Pancreas (tissue), 10 donors: ENCODE measurements around the gene BCS1L. TPM values are rescaled to one million over a fixed set of nuclear protein-coding genes. Genes with fewer than 3 reads are reported as not detected.
A peak's percentile ranks its signal among the peaks of the same experiment; 100 is the strongest.
"Not testable (repeated sequence)": the region's sequence is repeated elsewhere in the genome, so short reads cannot be mapped to it uniquely, and the experiment has no call there.

Experiments used
- ATAC-seq, 4 donors: fragments of 200-7000 bp; cut with Tn5 transposase; one replicate each; pipeline versions ENCODE4 v1.8.0 to v1.9.1; 2020; ENCODE audit warnings: mild to moderate bottlenecking in 4 of 4, moderate library complexity in 4 of 4
- DNase-seq, 6 donors: peaks; one replicate each; pipeline ENCODE4 v3.0.0-alpha.2; 2020
- FAIRE-seq: peaks from 2 replicates; lab custom pipeline; 2012; peaks lifted over from hg19 to GRCh38; lab: Jason Lieb, UNC
- H3K27ac ChIP-seq, 4 donors: fragments of 200-600 bp; sonication (generic); 1 replicate in 3 of 4; 2 replicates in 1 of 4; pipeline versions ENCODE4 v1.5.0 to v1.8.0; 2020
- H3K27me3 ChIP-seq, 4 donors: fragments of 200-600 bp; one replicate each; pipeline ENCODE4 v1.8.0; 2021
- H3K36me3 ChIP-seq, 3 donors: fragments of 200-600 bp; sonication (generic) in 1 of 3; one replicate each; pipeline versions ENCODE4 v1.5.0 to v1.8.0; 2020 to 2021
- H3K4me1 ChIP-seq, 3 donors: fragments of 200-600 bp; one replicate each; pipeline ENCODE4 v1.8.0; 2021
- H3K4me3 ChIP-seq, 4 donors: fragments of 200-600 bp; sonication (generic) in 2 of 4; one replicate each; pipeline versions ENCODE4 v1.5.0 to v1.8.0; 2020 to 2021
- H3K9me3 ChIP-seq, 4 donors: fragments of 200-600 bp; one replicate each; pipeline ENCODE4 v1.8.0; 2021
- CTCF ChIP-seq, 4 donors: fragments of 200-600 bp; sonication (generic) in 3 of 4; IDR thresholded peaks; one replicate each; pipeline versions ENCODE4 v1.5.0 to v1.8.0; 2021; ENCODE audit warnings: antibody characterized with exemption in 4 of 4
- WGBS, 2 donors: extraction: QIAGEN DNeasy Blood & Tissue Kit; methylation state at CpG; one replicate each; pipeline ENCODE4 v1.1.7; 2013; 5-methylcytosine and 5-hydroxymethylcytosine counted together
- intact Hi-C, 3 donors: fragments of 100-400 bp; cut with DNase I; formaldehyde crosslinking; loops; one replicate each; pipeline versions ENCODE4 v1.11.1 to v1.14.2; 2022
- polyA plus RNA-seq, 2 donors: library from polyadenylated mRNA; stranded (reverse); fragments of 200-250 nt; gene quantifications; one replicate each; pipeline ENCODE4 v1.2.3, GENCODE V29; 2013
- total RNA-seq, 6 donors: library from RNA; stranded (reverse); fragmentation: NEBNext Ultra II Directional in 4 of 6; extraction: Animal tissue kit (Norgen Biotek cat#: 25700) in 4 of 6; gene quantifications; one replicate each; pipeline versions ENCODE4 v1.2.1 to v1.2.4, GENCODE V29; 2021 to 2023
- donor health status: healthy with polysubstance abuse.
- donor health status: DM: no; HTN: no; CAD: no; lungs with moderate emphysema.
- donor health status: DM: no; HTN: no; CAD: no.
- donor health status: control.
- donor health status: control.
- donor health status: Bipolar disorder and iron deficiency.
- donor health status: DM: yes; HTN: yes; CAD: no.
- donor health status: DM: no; HTN: no; CAD: no.
- donor health status: DM: no; HTN: no; CAD: no.
- donor health status: DM: yes; HTN: yes; CAD: no.

The BCS1L gene
- total and polyA plus RNA-seq, 8 donors = 16.3 to 110 (median 27.4) TPM

GRCh38 chr2:218680061-218680460 lies 20.6 kb downstream of the BCS1L start:
- Histone ChIP-seq H3K27me3 (no peaks in the 10 kb centered on the region), H3K4me1 (no peaks in the 10 kb centered on the region), H3K4me3 (no peak overlapping the region), H3K9me3 (no peaks in the 10 kb centered on the region), H3K36me3 (peaks cover 0 to 11% (median 9%) of the 10 kb centered on the region in 3 donors), H3K27ac (no peak overlapping the region)
- intact Hi-C loops = no loop called here
- no peak for ATAC-seq
- no peak for FAIRE-seq
- WGBS, 2 donors = 65 to 77% methylated on average over 3 of the region's 3 CpGs
- no peak for TF ChIP-seq CTCF (IDR thresholded peaks at IDR 0.05)
- no peak for DNase-seq

- DNase-seq (peak in 3 of 6 donors; percentile 37 to 57 (median 44)), ATAC-seq (peak; percentile 89 to 98 (median 94)), FAIRE-seq (peak; percentile 60)
- 23 to 25% methylated on average over 5 of the region's 5 CpGs for WGBS, 2 donors
- peak; percentile 47 to 67 (median 56) for TF ChIP-seq CTCF (IDR thresholded peaks at IDR 0.05)
- H3K4me1 ChIP-seq, H3K4me3 ChIP-seq, H3K9me3 ChIP-seq, H3K27ac ChIP-seq, H3K27me3 ChIP-seq, intact Hi-C loops: not testable (repeated sequence)
- H3K36me3 ChIP-seq = peaks cover 0 to 23% (median 0%) of the 10 kb centered on the region in 3 donors
These were observed 28.0 kb downstream of the BCS1L start for GRCh38 chr2:218687400-218688060.

- intact Hi-C loops = no loop called here
- DNase-seq (no peak), ATAC-seq (no peak), FAIRE-seq (no peak)
- H3K27me3 ChIP-seq = no peaks in the 10 kb centered on the region
- no peak overlapping the region for H3K4me3 ChIP-seq
- H3K36me3 ChIP-seq = peaks cover 0 to 24% (median 0%) of the 10 kb centered on the region in 3 donors
- no peaks in the 10 kb centered on the region for H3K4me1 ChIP-seq
- no peaks in the 10 kb centered on the region for H3K9me3 ChIP-seq
- TF ChIP-seq CTCF (IDR thresholded peaks at IDR 0.05) = no peak
- H3K27ac ChIP-seq = no peak overlapping the region
These were observed 31.8 kb downstream of the BCS1L start for GRCh38 chr2:218691234-218691633.

GRCh38 chr2:218694405-218695145 lies 35.1 kb downstream of the BCS1L start:
- Histone ChIP-seq H3K36me3 (peaks cover 0 to 30% (median 0%) of the 10 kb centered on the region in 3 donors), H3K4me3 (no peak overlapping the region), H3K9me3 (no peaks in the 10 kb centered on the region), H3K27ac (no peak overlapping the region), H3K4me1 (no peaks in the 10 kb centered on the region), H3K27me3 (no peaks in the 10 kb centered on the region)
- no peak for ATAC-seq
- intact Hi-C loops = no loop called here
- WGBS, 2 donors = 83 to 86% methylated on average over 3 of the region's 3 CpGs
- FAIRE-seq = no peak
- no peak for DNase-seq
- TF ChIP-seq CTCF (IDR thresholded peaks at IDR 0.05) = no peak

GRCh38 chr2:218698885-218699284 lies 39.4 kb downstream of the BCS1L start:
- DNase-seq (no peak), ATAC-seq (peak in 1 of 4 donors; percentile 14), FAIRE-seq (no peak)
- no peaks in the 10 kb centered on the region for H3K9me3 ChIP-seq
- intact Hi-C loops = no loop called here
- no peak overlapping the region for H3K27ac ChIP-seq
- H3K27me3 ChIP-seq = no peaks in the 10 kb centered on the region
- H3K4me1 ChIP-seq = no peaks in the 10 kb centered on the region
- 90 to 95% methylated on average over 8 of the region's 8 CpGs for WGBS, 2 donors
- TF ChIP-seq CTCF (IDR thresholded peaks at IDR 0.05) = no peak
- peaks cover 0 to 6% (median 0%) of the 10 kb centered on the region in 3 donors for H3K36me3 ChIP-seq
- no peak overlapping the region for H3K4me3 ChIP-seq
